WTC11 (cell line): ENCODE results near the gene ILK. TPM values are rescaled to one million over a fixed set of nuclear protein-coding genes. Genes with fewer than 3 reads are reported as not detected.

Experiments used
- ATAC-seq: fragments of 200-7000 bp; cut with Tn5 transposase; 2 replicates; pipeline ENCODE4 v1.10.0; 2021; ENCODE audit warnings: mild to moderate bottlenecking, moderate library complexity
- CTCF ChIA-PET: fragments of 300-600 bp; sonication (Branson Sonifier 250); formaldehyde crosslinking; loops from one replicate; lab custom pipeline; 2021; ENCODE audit warnings: antibody characterized with exemption; lab: Charles Lee
- POLR2A ChIA-PET: fragments of 350-600 bp; sonication (Branson Sonifier 250); formaldehyde crosslinking; loops from one replicate; lab custom pipeline; 2021; ENCODE audit warnings: antibody characterized with exemption; lab: Charles Lee
- DNase-seq: peaks from one replicate; pipeline ENCODE4 v3.0.0; 2021; ENCODE audit warnings: low spot score
- H3K27ac Mint-ChIP-seq: 2 replicates; pipeline ENCODE4 v1.8.0; 2021; ENCODE audit warnings: mixed read lengths
- H3K27me3 Mint-ChIP-seq: 2 replicates; pipeline ENCODE4 v1.8.0; 2021; ENCODE audit warnings: low read depth, mild to moderate bottlenecking, moderate library complexity, mixed read lengths
- H3K36me3 Mint-ChIP-seq: 2 replicates; pipeline ENCODE4 v1.8.0; 2021; ENCODE audit warnings: mixed read lengths
- H3K4me1 Mint-ChIP-seq: 2 replicates; pipeline ENCODE4 v1.8.0; 2022; ENCODE audit warnings: mixed read lengths
- H3K4me3 Mint-ChIP-seq: 2 replicates; pipeline ENCODE4 v1.8.0; 2021; ENCODE audit warnings: mild to moderate bottlenecking, moderate library complexity, mixed read lengths
- H3K9me3 Mint-ChIP-seq: 2 replicates; pipeline ENCODE4 v1.8.0; 2021; ENCODE audit warnings: mixed read lengths
- ETV6 ChIP-seq: sonication (generic); formaldehyde crosslinking; IDR thresholded peaks from 2 replicates; pipeline ENCODE4 v1.8.1; 2022; ENCODE audit warnings: mild to moderate bottlenecking, missing genetic modification reagents
- FOXK1 ChIP-seq: sonication (generic); formaldehyde crosslinking; IDR thresholded peaks from 2 replicates; pipeline ENCODE4 v1.8.0; 2022; ENCODE audit warnings: mild to moderate bottlenecking, moderate library complexity, missing genetic modification reagents
- GABPB1 ChIP-seq: sonication (generic); formaldehyde crosslinking; IDR thresholded peaks from 2 replicates; pipeline ENCODE4 v1.8.1; 2023; ENCODE audit warnings: mild to moderate bottlenecking, missing genetic modification reagents
- SP1 ChIP-seq: sonication (generic); formaldehyde crosslinking; conservative IDR thresholded peaks from 2 replicates; pipeline ENCODE4 v1.8.1; 2022; ENCODE audit warnings: missing genetic modification reagents
- ZNF121 ChIP-seq: sonication (generic); formaldehyde crosslinking; IDR thresholded peaks from 2 replicates; pipeline ENCODE4 v1.8.0; 2023; ENCODE audit warnings: missing genetic modification reagents
- ZNF423 ChIP-seq: fragments of 250-450 bp; sonication (Bioruptor Pico); IDR thresholded peaks from 2 replicates; pipeline ENCODE4 v2.1.2; 2022; ENCODE audit warnings: mild to moderate bottlenecking, moderate library complexity
- total RNA-seq: library from RNA; stranded (reverse); gene quantifications from 3 replicates; pipeline ENCODE4 v1.2.3, GENCODE V29; 2021
- TF ChIP-seq, protein P1 (sequence below): fragments of 250-450 bp; sonication (Bioruptor Pico); IDR thresholded peaks from 2 replicates; pipeline ENCODE4 v1.9.0; 2021; ENCODE audit warnings: mild to moderate bottlenecking, borderline replicate concordance
- TF ChIP-seq, protein P2 (sequence below): sonication (generic); formaldehyde crosslinking; IDR thresholded peaks from 2 replicates; pipeline ENCODE4 v1.8.1; 2023; ENCODE audit warnings: mild to moderate bottlenecking, missing genetic modification reagents, moderate library complexity
- TF ChIP-seq, protein P3 (sequence below): sonication (generic); formaldehyde crosslinking; IDR thresholded peaks from 2 replicates; pipeline ENCODE4 v1.8.0; 2022; ENCODE audit warnings: mild to moderate bottlenecking, missing genetic modification reagents
- TF ChIP-seq, protein P4 (sequence below): sonication (generic); formaldehyde crosslinking; IDR thresholded peaks from 2 replicates; pipeline ENCODE4 v1.8.1; 2022; ENCODE audit warnings: low read depth, mild to moderate bottlenecking, moderate library complexity, missing genetic modification reagents, borderline replicate concordance
- TF ChIP-seq, protein P5 (sequence below): fragments of 250-450 bp; sonication (Bioruptor Pico); IDR thresholded peaks from 2 replicates; pipeline ENCODE4 v1.9.0; 2021; ENCODE audit warnings: mild to moderate bottlenecking
- TF ChIP-seq, protein P6 (sequence below): fragments of 200-600 bp; IDR thresholded peaks from 2 replicates; pipeline ENCODE4 v1.8.0; 2022; ENCODE audit warnings: antibody characterized with exemption

The ILK gene
- total RNA-seq, 1 experiment from 2014 or later = 97.7 TPM

DNA sequence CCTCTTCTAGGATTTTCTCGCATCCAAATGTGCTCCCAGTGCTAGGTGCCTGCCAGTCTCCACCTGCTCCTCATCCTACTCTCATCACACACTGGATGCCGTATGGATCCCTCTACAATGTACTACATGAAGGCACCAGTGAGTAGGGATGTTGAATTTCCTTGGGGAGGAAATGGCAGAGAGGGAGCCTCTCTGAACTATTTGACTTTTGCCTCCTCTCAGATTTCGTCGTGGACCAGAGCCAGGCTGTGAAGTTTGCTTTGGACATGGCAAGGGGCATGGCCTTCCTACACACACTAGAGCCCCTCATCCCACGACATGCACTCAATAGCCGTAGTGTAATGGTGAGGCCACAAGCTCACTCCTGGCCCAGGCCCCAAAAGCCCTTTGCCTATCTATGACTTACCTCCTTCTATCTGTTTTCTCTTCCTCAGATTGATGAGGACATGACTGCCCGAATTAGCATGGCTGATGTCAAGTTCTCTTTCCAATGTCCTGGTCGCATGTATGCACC is 6.0 kb downstream of the ILK start (continued):
- TF ChIP-seq, protein P1, sequence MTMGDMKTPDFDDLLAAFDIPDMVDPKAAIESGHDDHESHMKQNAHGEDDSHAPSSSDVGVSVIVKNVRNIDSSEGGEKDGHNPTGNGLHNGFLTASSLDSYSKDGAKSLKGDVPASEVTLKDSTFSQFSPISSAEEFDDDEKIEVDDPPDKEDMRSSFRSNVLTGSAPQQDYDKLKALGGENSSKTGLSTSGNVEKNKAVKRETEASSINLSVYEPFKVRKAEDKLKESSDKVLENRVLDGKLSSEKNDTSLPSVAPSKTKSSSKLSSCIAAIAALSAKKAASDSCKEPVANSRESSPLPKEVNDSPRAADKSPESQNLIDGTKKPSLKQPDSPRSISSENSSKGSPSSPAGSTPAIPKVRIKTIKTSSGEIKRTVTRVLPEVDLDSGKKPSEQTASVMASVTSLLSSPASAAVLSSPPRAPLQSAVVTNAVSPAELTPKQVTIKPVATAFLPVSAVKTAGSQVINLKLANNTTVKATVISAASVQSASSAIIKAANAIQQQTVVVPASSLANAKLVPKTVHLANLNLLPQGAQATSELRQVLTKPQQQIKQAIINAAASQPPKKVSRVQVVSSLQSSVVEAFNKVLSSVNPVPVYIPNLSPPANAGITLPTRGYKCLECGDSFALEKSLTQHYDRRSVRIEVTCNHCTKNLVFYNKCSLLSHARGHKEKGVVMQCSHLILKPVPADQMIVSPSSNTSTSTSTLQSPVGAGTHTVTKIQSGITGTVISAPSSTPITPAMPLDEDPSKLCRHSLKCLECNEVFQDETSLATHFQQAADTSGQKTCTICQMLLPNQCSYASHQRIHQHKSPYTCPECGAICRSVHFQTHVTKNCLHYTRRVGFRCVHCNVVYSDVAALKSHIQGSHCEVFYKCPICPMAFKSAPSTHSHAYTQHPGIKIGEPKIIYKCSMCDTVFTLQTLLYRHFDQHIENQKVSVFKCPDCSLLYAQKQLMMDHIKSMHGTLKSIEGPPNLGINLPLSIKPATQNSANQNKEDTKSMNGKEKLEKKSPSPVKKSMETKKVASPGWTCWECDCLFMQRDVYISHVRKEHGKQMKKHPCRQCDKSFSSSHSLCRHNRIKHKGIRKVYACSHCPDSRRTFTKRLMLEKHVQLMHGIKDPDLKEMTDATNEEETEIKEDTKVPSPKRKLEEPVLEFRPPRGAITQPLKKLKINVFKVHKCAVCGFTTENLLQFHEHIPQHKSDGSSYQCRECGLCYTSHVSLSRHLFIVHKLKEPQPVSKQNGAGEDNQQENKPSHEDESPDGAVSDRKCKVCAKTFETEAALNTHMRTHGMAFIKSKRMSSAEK = no peak
- TF ChIP-seq, protein P2, sequence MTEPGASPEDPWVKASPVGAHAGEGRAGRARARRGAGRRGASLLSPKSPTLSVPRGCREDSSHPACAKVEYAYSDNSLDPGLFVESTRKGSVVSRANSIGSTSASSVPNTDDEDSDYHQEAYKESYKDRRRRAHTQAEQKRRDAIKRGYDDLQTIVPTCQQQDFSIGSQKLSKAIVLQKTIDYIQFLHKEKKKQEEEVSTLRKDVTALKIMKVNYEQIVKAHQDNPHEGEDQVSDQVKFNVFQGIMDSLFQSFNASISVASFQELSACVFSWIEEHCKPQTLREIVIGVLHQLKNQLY (CRISPR knock-in tag) = no peak
- TF ChIP-seq ZNF423 (CRISPR knock-in tag) = no peak
- no peak for TF ChIP-seq GABPB1
- TF ChIP-seq ETV6 = no peak
- TF ChIP-seq, all 79 proteins: peak for 0

DNA sequence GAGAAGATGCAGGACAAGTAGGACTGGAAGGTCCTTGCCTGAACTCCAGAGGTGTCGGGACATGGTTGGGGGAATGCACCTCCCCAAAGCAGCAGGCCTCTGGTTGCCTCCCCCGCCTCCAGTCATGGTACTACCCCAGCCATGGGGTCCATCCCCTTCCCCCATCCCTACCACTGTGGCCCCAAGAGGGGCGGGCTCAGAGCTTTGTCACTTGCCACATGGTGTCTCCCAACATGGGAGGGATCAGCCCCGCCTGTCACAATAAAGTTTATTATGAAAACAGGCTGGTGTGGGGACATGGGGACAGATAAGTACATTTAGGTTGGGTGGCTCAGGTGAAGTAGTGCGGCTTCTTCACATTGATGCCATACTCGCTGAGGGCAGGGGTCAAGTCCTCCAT is 7.0 kb downstream of the ILK start:
- Mint-ChIP-seq H3K36me3 (peaks cover 36% of the 10 kb centered on the region), H3K4me3 (peak overlapping the region; percentile 88), H3K27me3 (no peaks in the 10 kb centered on the region), H3K4me1 (peaks cover 20% of the 10 kb centered on the region), H3K27ac (peak overlapping the region; percentile 86), H3K9me3 (no peaks in the 10 kb centered on the region)
- TF ChIP-seq, protein P3, sequence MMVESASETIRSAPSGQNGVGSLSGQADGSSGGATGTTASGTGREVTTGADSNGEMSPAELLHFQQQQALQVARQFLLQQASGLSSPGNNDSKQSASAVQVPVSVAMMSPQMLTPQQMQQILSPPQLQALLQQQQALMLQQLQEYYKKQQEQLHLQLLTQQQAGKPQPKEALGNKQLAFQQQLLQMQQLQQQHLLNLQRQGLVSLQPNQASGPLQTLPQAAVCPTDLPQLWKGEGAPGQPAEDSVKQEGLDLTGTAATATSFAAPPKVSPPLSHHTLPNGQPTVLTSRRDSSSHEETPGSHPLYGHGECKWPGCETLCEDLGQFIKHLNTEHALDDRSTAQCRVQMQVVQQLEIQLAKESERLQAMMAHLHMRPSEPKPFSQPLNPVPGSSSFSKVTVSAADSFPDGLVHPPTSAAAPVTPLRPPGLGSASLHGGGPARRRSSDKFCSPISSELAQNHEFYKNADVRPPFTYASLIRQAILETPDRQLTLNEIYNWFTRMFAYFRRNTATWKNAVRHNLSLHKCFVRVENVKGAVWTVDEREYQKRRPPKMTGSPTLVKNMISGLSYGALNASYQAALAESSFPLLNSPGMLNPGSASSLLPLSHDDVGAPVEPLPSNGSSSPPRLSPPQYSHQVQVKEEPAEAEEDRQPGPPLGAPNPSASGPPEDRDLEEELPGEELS (CRISPR knock-in tag) = no peak
- no peak for TF ChIP-seq ZNF121 (CRISPR knock-in tag)
- TF ChIP-seq, protein P4, sequence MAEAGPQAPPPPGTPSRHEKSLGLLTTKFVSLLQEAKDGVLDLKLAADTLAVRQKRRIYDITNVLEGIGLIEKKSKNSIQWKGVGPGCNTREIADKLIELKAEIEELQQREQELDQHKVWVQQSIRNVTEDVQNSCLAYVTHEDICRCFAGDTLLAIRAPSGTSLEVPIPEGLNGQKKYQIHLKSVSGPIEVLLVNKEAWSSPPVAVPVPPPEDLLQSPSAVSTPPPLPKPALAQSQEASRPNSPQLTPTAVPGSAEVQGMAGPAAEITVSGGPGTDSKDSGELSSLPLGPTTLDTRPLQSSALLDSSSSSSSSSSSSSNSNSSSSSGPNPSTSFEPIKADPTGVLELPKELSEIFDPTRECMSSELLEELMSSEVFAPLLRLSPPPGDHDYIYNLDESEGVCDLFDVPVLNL (CRISPR knock-in tag) = no peak
- POLR2A ChIA-PET = interaction anchor here (0.9 kb wide), 1 partner anchor 62 kb away, joined by 3 read pairs; no protein-coding TSS in a partner anchor
- CTCF ChIA-PET = interaction anchor here (1.9 to 2.1 kb wide), 2 partner anchors 57 to 79 kb away, joined by 13 read pairs; no protein-coding TSS in a partner anchor
- DNase-seq = no peak
- no peak for ATAC-seq

DNA sequence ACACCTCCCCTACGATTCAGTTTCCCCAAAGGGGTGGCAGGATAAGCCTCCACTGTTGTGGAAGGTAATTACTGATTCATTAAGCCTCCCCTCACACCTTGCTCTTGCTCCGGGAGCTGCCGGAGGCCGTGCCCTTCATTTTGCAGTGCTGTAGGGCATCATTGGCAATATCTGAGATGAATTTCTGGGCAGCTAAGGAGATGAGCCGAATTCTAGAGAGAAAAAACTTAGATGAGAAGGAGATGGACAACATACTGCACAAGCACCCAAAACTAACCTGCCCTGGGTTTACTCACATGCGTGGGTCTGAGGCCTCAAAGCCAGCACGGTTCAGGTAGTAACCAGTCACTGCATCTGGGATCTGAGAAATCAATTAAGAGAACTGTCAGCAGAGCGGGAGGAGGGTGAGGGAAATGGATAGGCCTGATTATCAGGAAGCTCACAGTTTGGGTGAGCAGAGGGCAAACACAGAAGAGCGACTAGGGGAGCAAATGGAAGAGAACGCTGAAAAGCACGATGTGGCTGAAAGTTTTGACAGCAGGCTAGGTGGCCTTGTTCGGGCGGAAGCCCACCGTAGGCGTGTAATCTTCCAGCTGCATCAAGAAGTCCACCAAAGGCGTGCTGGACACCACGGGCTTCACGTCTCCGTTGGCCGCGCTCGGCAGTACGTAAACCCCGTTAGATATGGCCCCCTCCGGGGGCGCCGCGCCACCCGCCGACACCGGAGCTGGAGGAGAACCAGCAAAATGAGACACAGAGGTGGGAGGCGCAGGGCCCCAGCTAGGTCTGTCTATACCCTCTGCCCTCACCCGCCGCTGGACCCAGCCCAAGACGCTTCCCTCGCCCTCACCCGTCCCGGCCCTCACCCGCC is 7.8 kb downstream of the ILK start:
- DNase-seq (peak; percentile 24), ATAC-seq (peak; percentile 5)
- Mint-ChIP-seq H3K27ac (peak overlapping the region; percentile 86), H3K9me3 (no peaks in the 10 kb centered on the region), H3K27me3 (no peaks in the 10 kb centered on the region), H3K4me1 (peaks cover 16% of the 10 kb centered on the region), H3K36me3 (peaks cover 36% of the 10 kb centered on the region), H3K4me3 (peak overlapping the region; percentile 88)
- POLR2A ChIA-PET = interaction anchor here (0.6 to 2.1 kb wide), 12 partner anchors 7 to 137 kb away, joined by 3 to 7 read pairs (median 4); partner anchors contain the start of genes ARFIP2, TIMM10B and TRIM3
- CTCF ChIA-PET = interaction anchor here (0.6 to 2.1 kb wide), 15 partner anchors 8 to 232 kb away, joined by 3 to 13 read pairs (median 4); partner anchors contain the start of gene MRPL17
- TF ChIP-seq, protein P1 = no peak
- TF ChIP-seq SP1 (CRISPR knock-in tag) = no peak
- TF ChIP-seq, protein P5, sequence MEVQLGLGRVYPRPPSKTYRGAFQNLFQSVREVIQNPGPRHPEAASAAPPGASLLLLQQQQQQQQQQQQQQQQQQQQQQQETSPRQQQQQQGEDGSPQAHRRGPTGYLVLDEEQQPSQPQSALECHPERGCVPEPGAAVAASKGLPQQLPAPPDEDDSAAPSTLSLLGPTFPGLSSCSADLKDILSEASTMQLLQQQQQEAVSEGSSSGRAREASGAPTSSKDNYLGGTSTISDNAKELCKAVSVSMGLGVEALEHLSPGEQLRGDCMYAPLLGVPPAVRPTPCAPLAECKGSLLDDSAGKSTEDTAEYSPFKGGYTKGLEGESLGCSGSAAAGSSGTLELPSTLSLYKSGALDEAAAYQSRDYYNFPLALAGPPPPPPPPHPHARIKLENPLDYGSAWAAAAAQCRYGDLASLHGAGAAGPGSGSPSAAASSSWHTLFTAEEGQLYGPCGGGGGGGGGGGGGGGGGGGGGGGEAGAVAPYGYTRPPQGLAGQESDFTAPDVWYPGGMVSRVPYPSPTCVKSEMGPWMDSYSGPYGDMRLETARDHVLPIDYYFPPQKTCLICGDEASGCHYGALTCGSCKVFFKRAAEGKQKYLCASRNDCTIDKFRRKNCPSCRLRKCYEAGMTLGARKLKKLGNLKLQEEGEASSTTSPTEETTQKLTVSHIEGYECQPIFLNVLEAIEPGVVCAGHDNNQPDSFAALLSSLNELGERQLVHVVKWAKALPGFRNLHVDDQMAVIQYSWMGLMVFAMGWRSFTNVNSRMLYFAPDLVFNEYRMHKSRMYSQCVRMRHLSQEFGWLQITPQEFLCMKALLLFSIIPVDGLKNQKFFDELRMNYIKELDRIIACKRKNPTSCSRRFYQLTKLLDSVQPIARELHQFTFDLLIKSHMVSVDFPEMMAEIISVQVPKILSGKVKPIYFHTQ (CRISPR knock-in tag) = 0 out of 2 replicates have a peak, but pooled peaks have one; percentile 6
- TF ChIP-seq FOXK1 = no peak
- TF ChIP-seq, protein P6, sequence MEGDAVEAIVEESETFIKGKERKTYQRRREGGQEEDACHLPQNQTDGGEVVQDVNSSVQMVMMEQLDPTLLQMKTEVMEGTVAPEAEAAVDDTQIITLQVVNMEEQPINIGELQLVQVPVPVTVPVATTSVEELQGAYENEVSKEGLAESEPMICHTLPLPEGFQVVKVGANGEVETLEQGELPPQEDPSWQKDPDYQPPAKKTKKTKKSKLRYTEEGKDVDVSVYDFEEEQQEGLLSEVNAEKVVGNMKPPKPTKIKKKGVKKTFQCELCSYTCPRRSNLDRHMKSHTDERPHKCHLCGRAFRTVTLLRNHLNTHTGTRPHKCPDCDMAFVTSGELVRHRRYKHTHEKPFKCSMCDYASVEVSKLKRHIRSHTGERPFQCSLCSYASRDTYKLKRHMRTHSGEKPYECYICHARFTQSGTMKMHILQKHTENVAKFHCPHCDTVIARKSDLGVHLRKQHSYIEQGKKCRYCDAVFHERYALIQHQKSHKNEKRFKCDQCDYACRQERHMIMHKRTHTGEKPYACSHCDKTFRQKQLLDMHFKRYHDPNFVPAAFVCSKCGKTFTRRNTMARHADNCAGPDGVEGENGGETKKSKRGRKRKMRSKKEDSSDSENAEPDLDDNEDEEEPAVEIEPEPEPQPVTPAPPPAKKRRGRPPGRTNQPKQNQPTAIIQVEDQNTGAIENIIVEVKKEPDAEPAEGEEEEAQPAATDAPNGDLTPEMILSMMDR = no peak
